ENCODE results near the gene NEURL1. TPM values are rescaled to one million over a fixed set of nuclear protein-coding genes. Genes with fewer than 3 reads are reported as not detected.
A peak's percentile ranks its signal among the peaks of the same experiment; 100 is the strongest.

NEURL1 gene
- total and polyA plus RNA-seq, 12 donors = 0.05 to 1.0 (median 0.17) TPM; not detected in 3

DNA sequence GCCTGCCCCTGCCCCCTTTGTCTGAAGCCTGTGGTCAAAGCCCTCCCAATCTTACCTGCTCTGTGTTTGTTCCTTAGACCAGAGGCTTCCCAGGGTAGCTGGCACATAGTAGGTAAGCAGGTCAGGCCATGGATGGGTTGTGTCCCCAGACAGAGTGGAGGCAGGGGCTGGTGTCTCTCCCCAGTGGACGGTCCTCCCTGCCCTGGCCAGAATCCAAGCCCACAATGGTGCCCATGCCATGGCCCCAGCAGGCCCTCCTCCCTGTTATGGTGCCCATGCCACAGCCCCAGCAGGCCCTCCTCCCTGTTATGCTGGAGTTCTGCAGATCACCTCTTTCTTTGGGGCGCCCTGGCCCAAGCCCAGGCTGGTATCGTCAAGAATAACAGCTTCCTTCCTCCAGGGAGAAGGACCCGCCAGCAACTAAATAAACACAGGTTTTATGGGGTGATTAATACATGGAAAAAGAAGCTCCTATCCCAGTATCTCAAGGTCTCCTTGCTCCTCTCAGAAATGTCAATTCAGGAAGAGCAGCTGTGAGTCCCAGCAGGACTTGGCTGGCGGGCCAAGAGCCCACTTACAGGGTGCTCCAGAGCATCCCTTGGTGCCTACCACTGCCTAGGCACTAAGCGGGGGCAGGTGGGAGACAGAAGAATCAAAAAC is 82.0 kb downstream of the NEURL1 start:
- intact Hi-C loops (cut with DNase I) = no loop called here
- Histone ChIP-seq H3K27ac (no peak overlapping the region), H3K4me3 (no peak overlapping the region), H3K27me3 (peaks cover 0 to 12% (median 0%) of the 10 kb centered on the region in 7 donors), H3K36me3 (no peaks in the 10 kb centered on the region), H3K9me3 (no peaks in the 10 kb centered on the region), H3K4me1 (peaks cover 0 to 8% (median 2%) of the 10 kb centered on the region in 9 donors)
- DNase-seq (no peak), ATAC-seq (no peak)
- TF ChIP-seq, protein P1, sequence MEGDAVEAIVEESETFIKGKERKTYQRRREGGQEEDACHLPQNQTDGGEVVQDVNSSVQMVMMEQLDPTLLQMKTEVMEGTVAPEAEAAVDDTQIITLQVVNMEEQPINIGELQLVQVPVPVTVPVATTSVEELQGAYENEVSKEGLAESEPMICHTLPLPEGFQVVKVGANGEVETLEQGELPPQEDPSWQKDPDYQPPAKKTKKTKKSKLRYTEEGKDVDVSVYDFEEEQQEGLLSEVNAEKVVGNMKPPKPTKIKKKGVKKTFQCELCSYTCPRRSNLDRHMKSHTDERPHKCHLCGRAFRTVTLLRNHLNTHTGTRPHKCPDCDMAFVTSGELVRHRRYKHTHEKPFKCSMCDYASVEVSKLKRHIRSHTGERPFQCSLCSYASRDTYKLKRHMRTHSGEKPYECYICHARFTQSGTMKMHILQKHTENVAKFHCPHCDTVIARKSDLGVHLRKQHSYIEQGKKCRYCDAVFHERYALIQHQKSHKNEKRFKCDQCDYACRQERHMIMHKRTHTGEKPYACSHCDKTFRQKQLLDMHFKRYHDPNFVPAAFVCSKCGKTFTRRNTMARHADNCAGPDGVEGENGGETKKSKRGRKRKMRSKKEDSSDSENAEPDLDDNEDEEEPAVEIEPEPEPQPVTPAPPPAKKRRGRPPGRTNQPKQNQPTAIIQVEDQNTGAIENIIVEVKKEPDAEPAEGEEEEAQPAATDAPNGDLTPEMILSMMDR (IDR thresholded peaks at IDR 0.05) = no peak
- WGBS, 2 donors = 73 to 85% methylated on average over 6 of the region's 6 CpGs

DNA sequence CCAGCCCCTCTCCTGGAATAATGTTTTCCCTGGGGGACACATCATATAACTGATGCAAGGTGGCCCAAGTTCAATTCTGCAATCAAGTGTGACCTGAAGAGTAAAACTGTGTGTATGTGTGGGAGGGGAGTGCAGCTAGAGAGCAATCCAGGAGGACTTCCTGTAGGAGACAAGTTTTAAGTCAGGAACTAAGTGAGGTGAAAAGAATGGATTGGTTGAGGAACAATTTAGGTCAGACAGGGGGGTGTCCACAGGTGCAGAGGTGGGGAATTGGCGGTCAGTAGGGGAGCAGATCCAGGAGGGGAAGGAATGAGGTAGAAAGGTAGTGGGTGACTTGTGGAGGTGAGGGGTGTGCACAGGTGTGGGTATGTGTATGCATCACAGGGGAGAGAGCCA is 82.6 kb downstream of the NEURL1 start:
- intact Hi-C loops (cut with DNase I) = no loop called here
- H3K36me3 ChIP-seq = no peaks in the 10 kb centered on the region
- peaks cover 0 to 12% (median 0%) of the 10 kb centered on the region in 7 donors for H3K27me3 ChIP-seq
- no peak for DNase-seq
- ATAC-seq = no peak
- WGBS, 2 donors = 98 to 100% methylated on average over 1 of the region's 1 CpG
- no peaks in the 10 kb centered on the region for H3K9me3 ChIP-seq
- H3K4me3 ChIP-seq = no peak overlapping the region
- H3K4me1 ChIP-seq = peaks cover 0 to 13% (median 4%) of the 10 kb centered on the region in 9 donors
- TF ChIP-seq, protein P1 (IDR thresholded peaks at IDR 0.05) = no peak
- no peak overlapping the region for H3K27ac ChIP-seq

DNA sequence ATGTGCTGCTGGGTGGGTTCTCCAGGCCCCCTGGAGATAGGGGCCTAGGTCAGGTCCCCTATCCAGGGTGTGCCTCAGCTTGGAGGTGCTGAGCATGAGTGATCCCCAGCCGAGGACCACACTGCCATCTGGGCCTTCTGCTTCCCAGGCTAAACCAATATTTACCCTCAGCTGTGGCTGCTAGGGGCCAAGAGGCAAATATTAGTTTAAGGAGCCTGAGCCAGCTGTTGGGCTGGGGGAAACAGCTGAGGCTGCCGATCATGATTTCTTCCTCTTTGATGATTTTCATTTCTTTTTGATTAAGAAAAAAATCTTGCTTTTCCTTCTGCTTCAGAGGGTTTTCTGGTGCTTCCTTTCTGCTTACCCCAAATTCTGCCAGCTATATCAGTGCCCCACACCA is 83.4 kb downstream of the NEURL1 start:
- Histone ChIP-seq H3K27ac (no peak overlapping the region), H3K4me1 (peaks cover 0 to 16% (median 4%) of the 10 kb centered on the region in 9 donors), H3K4me3 (no peak overlapping the region), H3K27me3 (peaks cover 0 to 13% (median 0%) of the 10 kb centered on the region in 7 donors), H3K36me3 (no peaks in the 10 kb centered on the region), H3K9me3 (no peaks in the 10 kb centered on the region)
- DNase-seq (no peak), ATAC-seq (no peak)
- TF ChIP-seq, protein P1 (IDR thresholded peaks at IDR 0.05) = no peak
- WGBS, 2 donors = 61 to 76% methylated on average over 2 of the region's 2 CpGs
- intact Hi-C loops (cut with DNase I) = no loop called here

DNA sequence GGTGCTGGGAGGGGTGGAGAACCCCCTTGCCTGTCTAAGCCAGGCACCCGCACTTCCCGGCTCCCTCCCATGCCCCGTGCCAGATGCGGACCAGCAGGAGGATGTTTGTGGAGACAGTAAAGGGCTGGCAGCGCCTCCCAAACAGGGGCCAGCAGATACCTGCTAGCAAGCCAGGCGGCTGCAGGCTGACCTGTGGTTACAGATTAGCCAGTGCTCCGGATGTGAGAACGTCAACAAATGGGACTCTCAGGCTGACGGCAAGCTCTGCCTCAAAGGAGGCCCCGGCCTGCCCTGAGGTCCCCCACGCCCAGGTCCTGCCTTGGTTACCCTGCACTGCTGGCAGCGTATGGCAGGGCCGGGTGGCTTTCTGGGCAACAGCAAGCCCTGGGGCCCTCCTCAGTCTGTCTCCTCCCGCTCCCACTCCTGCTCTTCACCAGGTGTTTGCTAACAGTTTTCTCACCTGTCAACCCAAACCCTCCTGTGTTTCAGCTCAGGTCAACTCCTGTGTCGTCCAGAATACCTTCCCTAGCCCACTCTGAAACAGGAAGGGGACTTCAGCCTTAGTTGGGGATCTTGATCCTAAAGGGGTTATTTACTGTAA is 85.4 kb downstream of the NEURL1 start:
- ATAC-seq (peak in 1 of 8 donors; percentile 8), DNase-seq (no peak)
- Histone ChIP-seq H3K36me3 (no peaks in the 10 kb centered on the region), H3K4me3 (no peak overlapping the region), H3K4me1 (peaks cover 0 to 16% (median 4%) of the 10 kb centered on the region in 9 donors), H3K27ac (no peak overlapping the region), H3K9me3 (no peaks in the 10 kb centered on the region), H3K27me3 (peaks cover 0 to 15% (median 12%) of the 10 kb centered on the region in 7 donors)
- intact Hi-C loops (cut with DNase I) = no loop called here
- 76 to 81% methylated on average over 15 of the region's 15 CpGs for WGBS, 2 donors
- TF ChIP-seq, protein P1 (IDR thresholded peaks at IDR 0.05) = no peak
